B cell (primary cell): ENCODE measurements around the gene KIF3A. TPM values are rescaled to one million over a fixed set of nuclear protein-coding genes. Genes with fewer than 3 reads are reported as not detected.
A peak's percentile ranks its signal among the peaks of the same experiment; 100 is the strongest.

Experiments used
- ATAC-seq: fragments of 200-7000 bp; cut with Tn5 transposase; one replicate; pipeline ENCODE4 v1.10.0; 2021; ENCODE audit warnings: low read depth, mild to moderate bottlenecking, moderate number of reproducible peaks, moderate library complexity
- CTCF ChIA-PET: fragments of 350-600 bp; sonication (Branson Sonifier 250); formaldehyde crosslinking; loops from one replicate; lab custom pipeline; 2021; ENCODE audit warnings: antibody characterized with exemption, inconsistent platforms; lab: Charles Lee
- POLR2A ChIA-PET: fragments of 350-600 bp; sonication (Branson Sonifier 250); formaldehyde crosslinking; loops from one replicate; lab custom pipeline; 2021; ENCODE audit warnings: antibody characterized with exemption; lab: Charles Lee
- DNase-seq: peaks from one replicate; pipeline ENCODE4 v3.0.0; 2013
- H2AFZ ChIP-seq: 2 replicates; pipeline ENCODE4 v1.6.1; 2012; ENCODE audit warnings: mild to moderate bottlenecking, low read depth, low read length; ENCODE audit not compliant: insufficient read depth, poor library complexity, severe bottlenecking
- H3K27ac ChIP-seq, 2 donors: 1 replicate in 1 of 2; 2 replicates in 1 of 2; pipeline ENCODE4 v1.5.1; 2012 to 2013; ENCODE audit warnings: low read length in 2 of 2, mild to moderate bottlenecking in 2 of 2, moderate library complexity in 1 of 2
- H3K27me3 ChIP-seq, 4 experiments: fragments of 200-600 bp in 1 of 4; sonication (generic) in 1 of 4; replicated peaks in 1 of 4; 1 replicate in 2 of 4; 2 replicates in 2 of 4; pipeline versions ENCODE4 v1.6.1 to v1.7.0; 2013 to 2016; ENCODE audit warnings: low read length in 3 of 4, mild to moderate bottlenecking in 2 of 4, mixed read lengths in 1 of 4, moderate library complexity in 1 of 4; ENCODE audit not compliant: insufficient read depth in 4 of 4, control insufficient read depth in 3 of 4; ENCODE audit errors: control extremely low read depth in 1 of 4
- H3K36me3 ChIP-seq, 2 experiments: replicated peaks in 1 of 2; 1 replicate in 1 of 2; 2 replicates in 1 of 2; pipeline versions ENCODE4 v1.6.1 to v1.7.1; 2013; ENCODE audit warnings: low read length in 1 of 2; ENCODE audit not compliant: insufficient read depth in 2 of 2, control insufficient read depth in 1 of 2; ENCODE audit errors: control extremely low read depth in 1 of 2, extremely low read depth in 1 of 2
- H3K4me1 ChIP-seq, 2 donors: fragments of 200-600 bp in 1 of 2; sonication (generic) in 1 of 2; 1 replicate in 1 of 2; 2 replicates in 1 of 2; pipeline versions ENCODE4 v1.5.1 to v1.6.1; 2013 to 2017; ENCODE audit warnings: low read length in 2 of 2; ENCODE audit not compliant: control insufficient read depth in 2 of 2, insufficient read depth in 2 of 2
- H3K4me2 ChIP-seq: replicated peaks from 2 replicates; pipeline ENCODE3; 2012; ENCODE audit warnings: mild to moderate bottlenecking, low read depth, low read length; ENCODE audit not compliant: poor library complexity, severe bottlenecking
- H3K4me3 ChIP-seq, 5 experiments: fragments of 200-600 bp in 1 of 5; sonication (generic) in 1 of 5; 1 replicate in 3 of 5; 2 replicates in 2 of 5; pipeline versions ENCODE4 v1.5.1 to v1.7.0; 2011 to 2016; ENCODE audit warnings: low read length in 4 of 5, mild to moderate bottlenecking in 4 of 5, low read depth in 2 of 5, control low read depth in 1 of 5, moderate library complexity in 1 of 5; ENCODE audit not compliant: insufficient read depth in 1 of 5; ENCODE audit errors: control extremely low read depth in 1 of 5, extremely low read depth in 1 of 5
- H3K79me2 ChIP-seq: fragments of 200-600 bp; sonication (generic); one replicate; pipeline ENCODE4 v1.6.0; 2016; ENCODE audit warnings: low read length; ENCODE audit not compliant: control insufficient read depth, insufficient read depth
- H3K9ac ChIP-seq: fragments of 200-600 bp; sonication (generic); 2 replicates; pipeline ENCODE4 v1.6.1; 2017; ENCODE audit warnings: mild to moderate bottlenecking, low read length, moderate library complexity
- H3K9me3 ChIP-seq, 3 donors: one replicate each; pipeline versions ENCODE4 v1.6.1 to v1.7.1; 2013; ENCODE audit warnings: low read length in 2 of 3; ENCODE audit not compliant: control insufficient read depth in 2 of 3, insufficient read depth in 1 of 3; ENCODE audit errors: control extremely low read depth in 1 of 3
- H4K20me1 ChIP-seq: 2 replicates; pipeline ENCODE4 v1.6.0; 2012; ENCODE audit warnings: mild to moderate bottlenecking, low read length; ENCODE audit not compliant: insufficient read depth, control insufficient read depth, poor library complexity, severe bottlenecking
- H3K27ac Mint-ChIP-seq: one replicate; pipeline ENCODE4 v1.8.0; 2021; ENCODE audit warnings: mixed read lengths
- H3K27me3 Mint-ChIP-seq: one replicate; pipeline ENCODE4 v1.8.0; 2021; ENCODE audit warnings: mixed read lengths
- H3K4me1 Mint-ChIP-seq: one replicate; pipeline ENCODE4 v1.8.0; 2021; ENCODE audit warnings: mixed read lengths
- H3K4me3 Mint-ChIP-seq: one replicate; pipeline ENCODE4 v1.8.0; 2021; ENCODE audit warnings: mixed read lengths
- H3K9me3 Mint-ChIP-seq: one replicate; pipeline ENCODE4 v1.8.0; 2022; ENCODE audit warnings: mixed read lengths; ENCODE audit not compliant: insufficient read depth
- CTCF ChIP-seq: fragments of 200-600 bp; IDR thresholded peaks from one replicate; pipeline ENCODE4 v1.8.0; 2022; ENCODE audit warnings: antibody characterized with exemption, mild to moderate bottlenecking
- EZH2 ChIP-seq: IDR thresholded peaks from 2 replicates; pipeline ENCODE4 v1.6.1; 2012; ENCODE audit warnings: borderline replicate concordance, low read depth, mild to moderate bottlenecking, moderate library complexity, low read length; ENCODE audit not compliant: insufficient read depth, poor library complexity, severe bottlenecking
- WGBS: methylation state at CpG from one replicate; pipeline ENCODE4 v1.1.5; 2013; ENCODE audit warnings: missing lambda C conversion rate; ENCODE audit not compliant: insufficient coverage; 5-methylcytosine and 5-hydroxymethylcytosine counted together
- intact Hi-C: fragments of 100-400 bp; cut with micrococcal nuclease; formaldehyde crosslinking; loops from one replicate; pipeline ENCODE4 v1.10.0; 2022
- polyA plus RNA-seq: library from polyadenylated mRNA; depleted of rRNA; stranded (reverse); fragments of >200 nt; gene quantifications from 2 replicates; pipeline ENCODE4 v1.2.3, GENCODE V29; 2012
- total RNA-seq, 2 donors: library from RNA; stranded (reverse); fragments of 120-200 nt in 1 of 2; gene quantifications; 1 replicate in 1 of 2; 2 replicates in 1 of 2; pipeline versions ENCODE4 v1.2.3 to v1.2.4, GENCODE V29; 2013 to 2022

The KIF3A gene
- total and polyA plus RNA-seq, 2 donors (not counting 1 experiment from before 2014, with no cell fraction given): 1.3 to 16.0 TPM

DNA sequence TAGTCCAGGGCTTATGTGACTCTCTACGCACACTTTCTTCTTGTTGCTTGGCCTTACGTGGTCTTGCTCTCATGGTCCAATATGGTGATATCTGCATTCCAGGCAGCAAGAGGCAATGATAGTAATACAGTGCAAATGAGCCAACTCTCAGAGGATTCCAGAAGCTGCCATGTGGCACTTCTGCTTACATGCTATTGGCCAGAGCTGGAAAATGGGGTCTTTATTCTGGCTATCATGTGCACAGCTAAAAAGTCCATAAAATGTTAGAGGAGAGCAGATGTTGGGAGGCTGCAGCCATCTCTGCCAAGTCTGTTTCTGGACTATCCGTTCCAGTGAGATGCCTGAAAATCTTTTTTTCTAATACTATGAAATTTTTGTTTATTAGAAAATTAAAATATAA is 42.6 kb upstream of the KIF3A start:
- no peak overlapping the region for H3K4me2 ChIP-seq
- no peak for ATAC-seq
- H3K79me2 ChIP-seq: no peaks in the 10 kb centered on the region
- H3K4me3 ChIP-seq: no peak overlapping the region
- H4K20me1 ChIP-seq: no peaks in the 10 kb centered on the region
- peaks cover 45% of the 10 kb centered on the region for H3K27me3 Mint-ChIP-seq
- no peak for DNase-seq
- H3K9ac ChIP-seq: no peak overlapping the region
- H3K4me3 Mint-ChIP-seq: no peak overlapping the region
- WGBS: 100% methylated on average over 2 of the region's 3 CpGs
- H3K27me3 ChIP-seq: peaks cover 2 to 60% (median 41%) of the 10 kb centered on the region in 4 experiments
- peaks cover 0 to 9% (median 2%) of the 10 kb centered on the region in 3 donors for H3K9me3 ChIP-seq
- intact Hi-C loops: no loop called here
- no peaks in the 10 kb centered on the region for H3K36me3 ChIP-seq
- TF ChIP-seq CTCF (no peak), EZH2 (no peak)
- POLR2A ChIA-PET: no interaction called here
- H3K9me3 Mint-ChIP-seq: no peaks in the 10 kb centered on the region
- CTCF ChIA-PET: no interaction called here
- H2AFZ ChIP-seq: no peak overlapping the region
- no peak overlapping the region for H3K27ac ChIP-seq
- H3K27ac Mint-ChIP-seq: no peak overlapping the region
- peaks cover 8% of the 10 kb centered on the region for H3K4me1 Mint-ChIP-seq
- H3K4me1 ChIP-seq: peaks cover 14 to 16% of the 10 kb centered on the region in 2 donors

DNA sequence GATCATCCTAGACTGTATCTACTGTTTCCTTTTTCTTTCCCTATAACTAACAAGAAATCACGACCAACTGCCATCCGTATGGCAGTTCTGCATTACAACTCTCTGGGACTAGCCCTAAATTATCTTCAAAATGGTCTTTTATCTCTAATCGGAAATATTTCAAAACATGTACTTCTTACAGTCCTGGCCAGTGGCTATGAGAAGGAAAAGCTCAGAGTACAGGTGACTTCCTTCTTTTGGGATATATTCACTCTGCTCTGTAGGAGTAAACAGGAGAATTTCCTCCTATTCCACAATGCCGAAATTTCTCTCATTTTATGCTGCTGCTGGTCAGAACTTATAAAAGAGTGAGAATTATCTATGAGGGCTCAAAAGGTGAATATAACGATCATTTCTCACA is 41.5 kb upstream of the KIF3A start:
- Mint-ChIP-seq H3K4me1 (peaks cover 8% of the 10 kb centered on the region), H3K27me3 (peaks cover 44% of the 10 kb centered on the region), H3K9me3 (no peaks in the 10 kb centered on the region), H3K27ac (no peak overlapping the region), H3K4me3 (peak overlapping the region; percentile 76)
- Histone ChIP-seq H3K4me2 (no peak overlapping the region), H3K27ac (no peak overlapping the region), H3K4me3 (no peak overlapping the region), H3K27me3 (peaks cover 2 to 56% (median 39%) of the 10 kb centered on the region in 4 experiments), H2AFZ (no peak overlapping the region), H3K79me2 (no peaks in the 10 kb centered on the region), H3K9ac (no peak overlapping the region), H4K20me1 (no peaks in the 10 kb centered on the region), H3K9me3 (peaks cover 0 to 9% (median 2%) of the 10 kb centered on the region in 3 donors), H3K36me3 (no peaks in the 10 kb centered on the region), H3K4me1 (peaks cover 14 to 16% of the 10 kb centered on the region in 2 donors)
- no peak for TF ChIP-seq EZH2
- no peak for TF ChIP-seq CTCF
- DNase-seq (no peak), ATAC-seq (no peak)
- intact Hi-C loops: no loop called here
- ChIA-PET CTCF (no interaction called here), POLR2A (no interaction called here)
- no CpG with 5 or more reads among the region's 5 CpGs for WGBS
